ENCODE results near the gene PDE4D. TPM values are rescaled to one million over a fixed set of nuclear protein-coding genes. Genes with fewer than 3 reads are reported as not detected.

PDE4D gene
- total and polyA plus RNA-seq, 3 experiments from 2014 or later: 5.6 to 18.3 (median 17.7) TPM

GRCh38 chr5:58974601-58975000, 918.9 kb downstream of the PDE4D start:
- Histone ChIP-seq H3K9me3 (ENCODE audit: low read length) (no peaks in the 10 kb centered on the region), H3K36me3 (ENCODE audit: insufficient read depth, low read length) (peaks cover 37% of the 10 kb centered on the region), H3K4me1 (ENCODE audit: insufficient read depth, low read length) (no peaks in the 10 kb centered on the region), H3K27me3 (ENCODE audit: insufficient read depth, low read length, poor library complexity, severe bottlenecking) (no peaks in the 10 kb centered on the region), H3K27ac (ENCODE audit: low read depth, low read length) (no peak overlapping the region), H3K4me3 (ENCODE audit: low read length) (no peak overlapping the region)
- Mint-ChIP-seq H3K36me3 (peaks cover 10 to 67% (median 28%) of the 10 kb centered on the region in 3 donors), H3K27me3 (no peaks in the 10 kb centered on the region), H3K27ac (peak overlapping the region in 3 of 8 donors; percentile 18 to 76 (median 48)), H3K4me3 (peak overlapping the region in 1 of 7 donors; percentile 25), H3K9me3 (peaks cover 0 to 4% (median 0%) of the 10 kb centered on the region in 5 donors), H3K4me1 (no peaks in the 10 kb centered on the region)
- ChIA-PET CTCF (interaction anchor here (1.8 kb wide), 1 partner anchor 8 kb away, joined by 5 read pairs; no protein-coding TSS in a partner anchor), POLR2A (no interaction called here)
- no peak for DNase-seq

GRCh38 chr5:58974083-58974482, 919.4 kb downstream of the PDE4D start:
- Histone ChIP-seq H3K4me3 (ENCODE audit: low read length) (no peak overlapping the region), H3K9me3 (ENCODE audit: low read length) (no peaks in the 10 kb centered on the region), H3K4me1 (ENCODE audit: insufficient read depth, low read length) (no peaks in the 10 kb centered on the region), H3K36me3 (ENCODE audit: insufficient read depth, low read length) (peaks cover 37% of the 10 kb centered on the region), H3K27ac (ENCODE audit: low read depth, low read length) (no peak overlapping the region), H3K27me3 (ENCODE audit: insufficient read depth, low read length, poor library complexity, severe bottlenecking) (no peaks in the 10 kb centered on the region)
- Mint-ChIP-seq H3K27me3 (no peaks in the 10 kb centered on the region), H3K36me3 (peaks cover 10 to 61% (median 26%) of the 10 kb centered on the region in 3 donors), H3K9me3 (peaks cover 0 to 4% (median 0%) of the 10 kb centered on the region in 5 donors), H3K27ac (no peak overlapping the region), H3K4me3 (no peak overlapping the region), H3K4me1 (no peaks in the 10 kb centered on the region)
- no peak for DNase-seq
- CTCF ChIA-PET: no interaction called here
- POLR2A ChIA-PET: no interaction called here

- no peak overlapping the region for H3K4me3 Mint-ChIP-seq
- POLR2A ChIA-PET: no interaction called here
Observed at GRCh38 chr5:58972301-58972700, 921.2 kb downstream of the PDE4D start.

GRCh38 chr5:58970766-58971165, 922.8 kb downstream of the PDE4D start:
- ChIA-PET CTCF (interaction anchor here (0.8 kb wide), 1 partner anchor 11 kb away, joined by 3 read pairs; no protein-coding TSS in a partner anchor), POLR2A (no interaction called here)
- Histone ChIP-seq H3K9me3 (ENCODE audit: low read length) (no peaks in the 10 kb centered on the region), H3K4me3 (ENCODE audit: low read length) (no peak overlapping the region), H3K36me3 (ENCODE audit: insufficient read depth, low read length) (peaks cover 17% of the 10 kb centered on the region), H3K27me3 (ENCODE audit: insufficient read depth, low read length, poor library complexity, severe bottlenecking) (no peaks in the 10 kb centered on the region), H3K4me1 (ENCODE audit: insufficient read depth, low read length) (no peaks in the 10 kb centered on the region), H3K27ac (ENCODE audit: low read depth, low read length) (no peak overlapping the region)
- Mint-ChIP-seq H3K36me3 (peaks cover 10 to 33% (median 12%) of the 10 kb centered on the region in 3 donors), H3K9me3 (peaks cover 0 to 4% (median 0%) of the 10 kb centered on the region in 5 donors), H3K27ac (peak overlapping the region in 1 of 8 donors; percentile 15), H3K27me3 (no peaks in the 10 kb centered on the region), H3K4me1 (peaks cover 0 to 7% (median 0%) of the 10 kb centered on the region in 3 donors), H3K4me3 (no peak overlapping the region)
- no peak for DNase-seq

More at GRCh38 chr5:58972301-58972700, 921.2 kb downstream of the PDE4D start:
- Mint-ChIP-seq H3K27ac (no peak overlapping the region), H3K36me3 (peaks cover 10 to 49% (median 22%) of the 10 kb centered on the region in 3 donors), H3K9me3 (peaks cover 0 to 4% (median 0%) of the 10 kb centered on the region in 5 donors), H3K27me3 (no peaks in the 10 kb centered on the region), H3K4me1 (peaks cover 0 to 1% (median 0%) of the 10 kb centered on the region in 3 donors)
- Histone ChIP-seq H3K27me3 (ENCODE audit: insufficient read depth, low read length, poor library complexity, severe bottlenecking) (no peaks in the 10 kb centered on the region), H3K27ac (ENCODE audit: low read depth, low read length) (no peak overlapping the region), H3K4me1 (ENCODE audit: insufficient read depth, low read length) (no peaks in the 10 kb centered on the region), H3K9me3 (ENCODE audit: low read length) (no peaks in the 10 kb centered on the region), H3K4me3 (ENCODE audit: low read length) (no peak overlapping the region), H3K36me3 (ENCODE audit: insufficient read depth, low read length) (peaks cover 32% of the 10 kb centered on the region)
- CTCF ChIA-PET: no interaction called here
- no peak for DNase-seq

GRCh38 chr5:58969795-58970194, 923.7 kb downstream of the PDE4D start:
- Mint-ChIP-seq H3K36me3 (peaks cover 3 to 25% (median 8%) of the 10 kb centered on the region in 3 donors), H3K4me1 (peaks cover 0 to 7% (median 0%) of the 10 kb centered on the region in 3 donors), H3K4me3 (no peak overlapping the region), H3K27ac (no peak overlapping the region), H3K27me3 (no peaks in the 10 kb centered on the region), H3K9me3 (peaks cover 0 to 1% (median 0%) of the 10 kb centered on the region in 5 donors)
- Histone ChIP-seq H3K36me3 (ENCODE audit: insufficient read depth, low read length) (peaks cover 10% of the 10 kb centered on the region), H3K27ac (ENCODE audit: low read depth, low read length) (no peak overlapping the region), H3K4me3 (ENCODE audit: low read length) (no peak overlapping the region), H3K4me1 (ENCODE audit: insufficient read depth, low read length) (no peaks in the 10 kb centered on the region), H3K27me3 (ENCODE audit: insufficient read depth, low read length, poor library complexity, severe bottlenecking) (no peaks in the 10 kb centered on the region), H3K9me3 (ENCODE audit: low read length) (no peaks in the 10 kb centered on the region)
- DNase-seq: no peak
- ChIA-PET CTCF (no interaction called here), POLR2A (no interaction called here)

GRCh38 chr5:58969253-58969652, 924.3 kb downstream of the PDE4D start:
- Histone ChIP-seq H3K36me3 (ENCODE audit: insufficient read depth, low read length) (peaks cover 6% of the 10 kb centered on the region), H3K27ac (ENCODE audit: low read depth, low read length) (no peak overlapping the region), H3K27me3 (ENCODE audit: insufficient read depth, low read length, poor library complexity, severe bottlenecking) (no peaks in the 10 kb centered on the region), H3K9me3 (ENCODE audit: low read length) (no peaks in the 10 kb centered on the region), H3K4me3 (ENCODE audit: low read length) (no peak overlapping the region), H3K4me1 (ENCODE audit: insufficient read depth, low read length) (no peaks in the 10 kb centered on the region)
- peaks cover 0 to 7% (median 0%) of the 10 kb centered on the region in 3 donors for H3K4me1 Mint-ChIP-seq
- CTCF ChIA-PET: no interaction called here
- POLR2A ChIA-PET: no interaction called here
- H3K36me3 Mint-ChIP-seq: peaks cover 0 to 19% (median 5%) of the 10 kb centered on the region in 3 donors
- DNase-seq: no peak
- no peaks in the 10 kb centered on the region for H3K27me3 Mint-ChIP-seq
- H3K9me3 Mint-ChIP-seq: no peaks in the 10 kb centered on the region
- H3K4me3 Mint-ChIP-seq: no peak overlapping the region
- peak overlapping the region in 2 of 8 donors; percentile 15 to 38 for H3K27ac Mint-ChIP-seq

GRCh38 chr5:58968350-58968749, 925.2 kb downstream of the PDE4D start:
- no peaks in the 10 kb centered on the region for H3K36me3 ChIP-seq (ENCODE audit: insufficient read depth, low read length)
- Mint-ChIP-seq H3K27ac (peak overlapping the region in 1 of 8 donors; percentile 41), H3K9me3 (no peaks in the 10 kb centered on the region), H3K4me1 (peaks cover 0 to 7% (median 0%) of the 10 kb centered on the region in 3 donors), H3K4me3 (no peak overlapping the region), H3K36me3 (peaks cover 0 to 11% (median 2%) of the 10 kb centered on the region in 3 donors), H3K27me3 (no peaks in the 10 kb centered on the region)
- H3K9me3 ChIP-seq (ENCODE audit: low read length): no peaks in the 10 kb centered on the region
- H3K27me3 ChIP-seq (ENCODE audit: insufficient read depth, low read length, poor library complexity, severe bottlenecking): no peaks in the 10 kb centered on the region
- ChIA-PET POLR2A (no interaction called here), CTCF (no interaction called here)
- H3K4me1 ChIP-seq (ENCODE audit: insufficient read depth, low read length): no peaks in the 10 kb centered on the region
- DNase-seq: no peak
- H3K4me3 ChIP-seq (ENCODE audit: low read length): no peak overlapping the region
- H3K27ac ChIP-seq (ENCODE audit: low read depth, low read length): no peak overlapping the region

- Histone ChIP-seq H3K27me3 (ENCODE audit: insufficient read depth, low read length, poor library complexity, severe bottlenecking) (no peaks in the 10 kb centered on the region), H3K4me1 (ENCODE audit: insufficient read depth, low read length) (no peaks in the 10 kb centered on the region), H3K4me3 (ENCODE audit: low read length) (no peak overlapping the region), H3K9me3 (ENCODE audit: low read length) (no peaks in the 10 kb centered on the region), H3K36me3 (ENCODE audit: insufficient read depth, low read length) (no peaks in the 10 kb centered on the region), H3K27ac (ENCODE audit: low read depth, low read length) (no peak overlapping the region)
- DNase-seq: no peak
- ChIA-PET POLR2A (no interaction called here), CTCF (no interaction called here)
- Mint-ChIP-seq H3K9me3 (no peaks in the 10 kb centered on the region), H3K27me3 (no peaks in the 10 kb centered on the region), H3K36me3 (peaks cover 0 to 5% (median 0%) of the 10 kb centered on the region in 3 donors), H3K4me1 (peaks cover 0 to 7% (median 0%) of the 10 kb centered on the region in 3 donors), H3K27ac (peak overlapping the region in 1 of 8 donors; percentile 10), H3K4me3 (no peak overlapping the region)
Observed at GRCh38 chr5:58967597-58968281, 925.8 kb downstream of the PDE4D start.
